Fibroblast of the aortic adventitia (primary cell): ENCODE results near the gene MORN3. TPM values are rescaled to one million over a fixed set of nuclear protein-coding genes. Genes with fewer than 3 reads are reported as not detected.

Experiments used
- DNase-seq: peaks from one replicate; pipeline ENCODE4 v3.0.0-alpha.2; 2010; ENCODE audit warnings: low read depth
- H3K4me3 ChIP-seq: 2 replicates; pipeline ENCODE4 v1.5.1; 2011; ENCODE audit warnings: low read depth, mild to moderate bottlenecking, control low read depth, low read length, moderate library complexity
- total RNA-seq: library from RNA; depleted of rRNA; stranded (reverse); fragments of >200 nt; gene quantifications from 2 replicates; pipeline ENCODE4 v1.2.3, GENCODE V29; 2012; ENCODE audit warnings: low replicate concordance
- TF ChIP-seq, protein P1 (sequence below): IDR thresholded peaks from 2 replicates; pipeline ENCODE4 v1.5.1; 2011; ENCODE audit warnings: mild to moderate bottlenecking, low read length, control low read depth, inconsistent platforms; ENCODE audit not compliant: insufficient read depth

MORN3 gene
- total RNA-seq, 1 donor, result 0.63 TPM

DNA sequence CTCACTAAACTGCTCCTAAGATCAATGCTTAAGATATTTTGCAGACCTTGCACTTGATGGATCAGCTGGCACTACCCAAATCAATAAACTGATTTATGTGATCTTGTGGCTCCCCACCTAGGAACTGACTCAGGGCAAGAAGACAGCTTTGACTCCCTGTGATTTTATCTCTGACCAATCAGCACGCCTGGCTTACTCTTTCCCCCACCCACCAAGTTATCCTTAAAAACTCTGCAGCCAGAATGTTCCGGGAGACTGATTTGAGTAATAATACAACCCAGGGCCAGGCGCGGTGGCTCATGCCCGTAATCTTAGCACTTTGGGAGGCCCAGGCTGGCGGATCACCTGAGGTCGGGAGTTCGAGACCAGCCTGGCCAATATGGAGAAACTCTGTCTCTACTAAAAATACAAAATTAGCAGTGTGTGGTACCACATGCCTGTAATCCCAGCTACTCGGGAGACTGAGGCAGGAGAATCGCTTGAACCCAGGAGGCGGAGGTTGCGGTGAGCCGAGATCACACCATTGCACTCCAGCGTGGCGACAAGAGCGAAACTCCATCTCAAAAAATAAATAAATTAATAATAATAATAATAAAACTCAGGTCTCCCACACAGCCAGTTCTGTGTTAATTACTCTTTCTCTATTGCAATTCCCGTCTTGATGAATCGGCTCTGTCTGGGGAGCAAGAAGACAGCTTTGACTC, 12.0 kb downstream of the MORN3 start:
- no peak for DNase-seq
- TF ChIP-seq, protein P1, sequence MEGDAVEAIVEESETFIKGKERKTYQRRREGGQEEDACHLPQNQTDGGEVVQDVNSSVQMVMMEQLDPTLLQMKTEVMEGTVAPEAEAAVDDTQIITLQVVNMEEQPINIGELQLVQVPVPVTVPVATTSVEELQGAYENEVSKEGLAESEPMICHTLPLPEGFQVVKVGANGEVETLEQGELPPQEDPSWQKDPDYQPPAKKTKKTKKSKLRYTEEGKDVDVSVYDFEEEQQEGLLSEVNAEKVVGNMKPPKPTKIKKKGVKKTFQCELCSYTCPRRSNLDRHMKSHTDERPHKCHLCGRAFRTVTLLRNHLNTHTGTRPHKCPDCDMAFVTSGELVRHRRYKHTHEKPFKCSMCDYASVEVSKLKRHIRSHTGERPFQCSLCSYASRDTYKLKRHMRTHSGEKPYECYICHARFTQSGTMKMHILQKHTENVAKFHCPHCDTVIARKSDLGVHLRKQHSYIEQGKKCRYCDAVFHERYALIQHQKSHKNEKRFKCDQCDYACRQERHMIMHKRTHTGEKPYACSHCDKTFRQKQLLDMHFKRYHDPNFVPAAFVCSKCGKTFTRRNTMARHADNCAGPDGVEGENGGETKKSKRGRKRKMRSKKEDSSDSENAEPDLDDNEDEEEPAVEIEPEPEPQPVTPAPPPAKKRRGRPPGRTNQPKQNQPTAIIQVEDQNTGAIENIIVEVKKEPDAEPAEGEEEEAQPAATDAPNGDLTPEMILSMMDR, result no peak
- no peak overlapping the region for H3K4me3 ChIP-seq

DNA sequence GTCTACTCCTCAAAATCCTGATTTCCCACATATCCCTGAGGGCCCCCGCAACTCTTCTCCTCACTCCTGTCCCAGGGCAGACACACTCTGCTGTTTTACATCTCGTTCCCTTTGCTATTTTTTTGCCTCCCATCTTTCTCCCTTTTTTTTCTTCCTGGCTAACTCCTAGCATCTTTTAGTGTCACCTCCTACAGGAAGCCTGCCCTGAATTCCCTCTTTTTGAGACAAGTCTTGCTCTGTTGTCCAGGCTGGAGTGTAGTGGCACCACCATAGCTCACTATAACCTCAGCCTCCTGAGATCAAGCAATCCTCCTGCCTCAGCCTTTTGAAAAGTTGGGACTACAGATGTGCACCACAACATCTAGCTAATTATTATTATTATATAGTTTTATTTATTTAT, 13.3 kb downstream of the MORN3 start:
- no peak overlapping the region for H3K4me3 ChIP-seq
- DNase-seq, result no peak
- TF ChIP-seq, protein P1, result no peak

DNA sequence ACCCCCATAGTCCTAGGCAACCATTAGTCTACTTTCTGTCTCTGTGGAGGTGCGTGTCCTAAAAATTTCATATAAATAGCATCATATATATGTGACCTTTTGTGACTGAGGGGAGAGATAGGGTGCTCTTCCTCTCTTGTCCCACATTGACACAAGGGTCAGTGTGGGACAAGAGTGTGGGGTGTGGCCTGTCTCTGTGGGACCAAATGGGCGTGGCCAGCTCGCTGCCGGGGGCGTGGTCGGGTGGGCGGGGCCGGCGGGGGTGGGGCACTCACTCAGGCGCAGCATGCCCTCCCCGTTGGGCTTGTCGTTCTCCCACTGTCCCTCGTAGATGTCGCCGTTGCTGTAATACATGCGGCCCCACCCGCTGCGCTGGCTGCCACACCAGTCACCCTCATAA, 15.5 kb downstream of the MORN3 start:
- TF ChIP-seq, protein P1, result no peak
- no peak for DNase-seq
- no peak overlapping the region for H3K4me3 ChIP-seq

DNA sequence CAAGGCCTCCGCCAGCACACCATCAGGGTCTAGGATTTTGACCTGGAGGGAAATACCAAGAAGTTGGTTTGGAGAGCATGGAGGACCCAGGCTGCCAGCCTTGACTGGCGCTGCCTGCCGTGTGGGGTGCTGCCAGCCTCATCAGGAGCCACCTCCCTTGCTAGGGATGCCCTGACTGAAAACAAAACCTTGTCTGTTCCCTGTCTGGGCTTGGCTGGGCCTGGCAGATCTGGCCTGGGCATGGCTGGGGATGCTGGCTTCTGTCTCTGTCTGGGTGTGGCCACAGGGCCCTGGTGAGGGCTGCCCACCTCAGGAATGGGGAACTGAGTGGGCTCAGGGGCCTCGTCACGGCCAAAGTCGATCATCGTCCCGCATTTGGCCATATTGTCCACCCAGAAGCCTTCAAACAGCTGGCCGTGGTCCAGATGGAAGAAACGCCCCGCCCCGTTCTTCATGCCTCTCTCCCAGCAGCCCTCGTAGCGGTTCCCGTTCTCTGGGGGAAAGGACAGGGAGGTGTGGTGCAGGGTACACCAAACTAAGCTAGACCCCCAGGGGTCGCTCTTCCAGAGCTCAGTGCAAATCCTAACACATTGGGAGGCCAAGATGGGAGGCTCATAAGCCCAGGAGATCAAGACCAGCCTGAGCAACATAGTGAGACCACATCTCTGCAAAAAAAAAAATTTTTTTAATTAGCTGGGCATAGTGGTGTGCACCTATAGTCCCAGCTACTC, 16.5 kb downstream of the MORN3 start:
- no peak overlapping the region for H3K4me3 ChIP-seq
- DNase-seq, result no peak
- TF ChIP-seq, protein P1, result no peak

DNA sequence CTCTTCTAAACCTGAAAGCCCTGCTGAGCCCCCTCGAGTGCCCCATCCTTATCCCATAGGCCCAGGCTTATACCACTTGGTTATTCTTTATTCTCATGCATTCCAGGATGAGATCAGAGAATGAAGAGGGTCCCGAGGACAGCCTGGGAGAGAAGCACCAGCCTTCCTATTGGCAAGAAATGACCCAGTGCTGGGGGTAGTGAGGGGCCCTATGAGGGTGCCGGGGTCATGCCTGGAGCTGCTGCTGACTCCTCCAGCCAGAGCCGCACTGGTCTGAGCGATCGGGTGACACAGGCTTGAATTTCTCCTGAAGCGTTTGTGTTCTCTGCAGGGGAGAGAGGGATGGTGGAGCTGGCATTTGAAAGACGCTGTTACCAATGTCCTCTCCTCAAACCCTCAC, 18.1 kb downstream of the MORN3 start:
- TF ChIP-seq, protein P1, result no peak
- no peak for DNase-seq
- H3K4me3 ChIP-seq, result no peak overlapping the region

DNA sequence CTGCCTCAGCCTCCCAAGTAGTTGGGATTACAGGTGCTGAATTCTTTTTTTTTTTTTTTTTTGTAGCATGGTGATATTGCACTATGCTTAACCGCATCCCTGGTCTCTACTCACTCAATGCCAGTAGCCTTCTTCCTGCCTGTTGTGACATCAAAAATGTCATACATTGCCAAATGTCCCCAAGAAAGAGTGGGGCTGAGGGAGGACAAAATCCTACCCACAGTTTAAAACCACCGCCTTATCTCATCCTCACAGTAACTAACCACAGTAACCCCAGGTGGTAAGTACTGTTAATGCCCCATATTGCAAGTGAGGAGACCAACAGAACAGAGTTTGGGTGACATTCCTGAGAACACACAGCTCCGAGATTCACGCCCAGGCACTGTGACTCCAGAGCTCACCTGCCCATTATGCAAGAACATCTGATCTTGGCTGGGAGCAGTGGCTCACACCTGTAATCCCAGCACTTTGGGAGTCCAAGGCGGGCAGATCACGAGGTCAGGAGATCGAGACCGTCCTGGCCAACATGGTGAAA, 19.6 kb downstream of the MORN3 start:
- DNase-seq, result no peak
- H3K4me3 ChIP-seq, result no peak overlapping the region
- TF ChIP-seq, protein P1, result no peak
